Body of pancreas (tissue), 4 donors: ENCODE measurements around the gene IL9R.

Source experiments
- CTCF ChIP-seq, 7 experiments: fragments of 450-650 bp in 4 of 7; fragments of 200-600 bp in 3 of 7; sonication (generic) in 3 of 7; IDR thresholded peaks; one replicate each; pipeline ENCODE4 v1.5.1; 2016 to 2019; ENCODE audit warnings: antibody characterized with exemption in 7 of 7
- POLR2A ChIP-seq, 3 donors: fragments of 450-650 bp; IDR thresholded peaks; one replicate each; pipeline ENCODE4 v1.6.1; 2016; ENCODE audit warnings: antibody characterized with exemption in 3 of 3, mild to moderate bottlenecking in 2 of 3

GRCh38 chrX:156004740-156005139 is 7.2 kb downstream of the IL9R start:
- TF ChIP-seq POLR2A (IDR thresholded peaks at IDR 0.05) (no peak), CTCF (IDR thresholded peaks at IDR 0.05) (no peak)
